ENCODE data around the gene FKBP5. TPM values are rescaled to one million over a fixed set of nuclear protein-coding genes. Genes with fewer than 3 reads are reported as not detected.
A peak's percentile ranks its signal among the peaks of the same experiment; 100 is the strongest.

The FKBP5 gene
- total and polyA plus RNA-seq, 3 donors from 2014 or later: 86.8 to 185 (median 156) TPM

GRCh38 chr6:35718911-35719381 lies 30.2 kb upstream of the FKBP5 start:
- Histone ChIP-seq H3K4me1 (peaks cover 63% of the 10 kb centered on the region), H3K27me3 (no peaks in the 10 kb centered on the region), H3K27ac (peak overlapping the region; percentile 61 to 97), H3K36me3 (ENCODE audit: low read depth, missing control alignments) (no peaks in the 10 kb centered on the region), H3K4me3 (no peak overlapping the region), H3K9me3 (no peaks in the 10 kb centered on the region)
- TF ChIP-seq POLR2A (IDR thresholded peaks at IDR 0.05): no peak
- TF ChIP-seq, protein P1, sequence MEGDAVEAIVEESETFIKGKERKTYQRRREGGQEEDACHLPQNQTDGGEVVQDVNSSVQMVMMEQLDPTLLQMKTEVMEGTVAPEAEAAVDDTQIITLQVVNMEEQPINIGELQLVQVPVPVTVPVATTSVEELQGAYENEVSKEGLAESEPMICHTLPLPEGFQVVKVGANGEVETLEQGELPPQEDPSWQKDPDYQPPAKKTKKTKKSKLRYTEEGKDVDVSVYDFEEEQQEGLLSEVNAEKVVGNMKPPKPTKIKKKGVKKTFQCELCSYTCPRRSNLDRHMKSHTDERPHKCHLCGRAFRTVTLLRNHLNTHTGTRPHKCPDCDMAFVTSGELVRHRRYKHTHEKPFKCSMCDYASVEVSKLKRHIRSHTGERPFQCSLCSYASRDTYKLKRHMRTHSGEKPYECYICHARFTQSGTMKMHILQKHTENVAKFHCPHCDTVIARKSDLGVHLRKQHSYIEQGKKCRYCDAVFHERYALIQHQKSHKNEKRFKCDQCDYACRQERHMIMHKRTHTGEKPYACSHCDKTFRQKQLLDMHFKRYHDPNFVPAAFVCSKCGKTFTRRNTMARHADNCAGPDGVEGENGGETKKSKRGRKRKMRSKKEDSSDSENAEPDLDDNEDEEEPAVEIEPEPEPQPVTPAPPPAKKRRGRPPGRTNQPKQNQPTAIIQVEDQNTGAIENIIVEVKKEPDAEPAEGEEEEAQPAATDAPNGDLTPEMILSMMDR (IDR thresholded peaks at IDR 0.05): no peak
- DNase-seq: peak; percentile 39
- 73 to 91% methylated on average over 2 of the region's 2 CpGs for WGBS, 2 donors
- intact Hi-C loops (cut with DNase I; ENCODE audit: low total_unique reads): no loop called here

- DNase-seq: no peak
- intact Hi-C loops (cut with DNase I; ENCODE audit: low total_unique reads): no loop called here
- H3K4me1 ChIP-seq: peaks cover 57% of the 10 kb centered on the region
These were observed 29.6 kb upstream of the FKBP5 start for GRCh38 chr6:35718375-35718736.

GRCh38 chr6:35717449-35718374 lies 29.0 kb upstream of the FKBP5 start:
- no peak for DNase-seq

More at GRCh38 chr6:35718375-35718736, 29.6 kb upstream of the FKBP5 start:
- 77 to 84% methylated on average over 4 of the region's 4 CpGs for WGBS, 2 donors
- Histone ChIP-seq H3K9me3 (no peaks in the 10 kb centered on the region), H3K4me3 (no peak overlapping the region), H3K36me3 (ENCODE audit: low read depth, missing control alignments) (no peaks in the 10 kb centered on the region), H3K27me3 (no peaks in the 10 kb centered on the region), H3K27ac (peak overlapping the region; percentile 61 to 97)
- TF ChIP-seq, protein P1 (IDR thresholded peaks at IDR 0.05): no peak
- no peak for TF ChIP-seq POLR2A (IDR thresholded peaks at IDR 0.05)

DNA sequence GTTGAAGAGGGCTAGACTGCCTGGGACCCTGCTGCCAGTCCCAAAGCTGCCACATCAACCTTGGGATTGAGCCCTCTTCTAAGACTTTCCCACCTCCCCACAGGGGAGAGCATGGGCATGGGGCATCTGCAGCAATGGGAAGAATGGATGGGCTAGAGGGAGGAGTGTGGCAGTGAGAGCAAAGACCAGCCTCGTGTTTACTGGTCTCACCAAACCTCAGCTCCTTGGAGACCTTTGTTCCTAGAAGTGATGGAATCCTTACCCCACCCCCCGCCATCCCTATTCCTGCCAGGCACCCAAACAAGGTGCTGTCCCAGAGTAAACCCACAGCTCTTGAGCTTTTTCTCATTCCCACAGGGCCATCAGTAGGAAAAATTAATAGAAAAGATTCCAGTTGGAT lies 28.1 kb upstream of the FKBP5 start:
- TF ChIP-seq, protein P1 (IDR thresholded peaks at IDR 0.05): no peak
- TF ChIP-seq POLR2A (IDR thresholded peaks at IDR 0.05): no peak
- H3K27ac ChIP-seq: no peak overlapping the region
- no peaks in the 10 kb centered on the region for H3K36me3 ChIP-seq (ENCODE audit: low read depth, missing control alignments)
- H3K4me3 ChIP-seq: no peak overlapping the region
- no peaks in the 10 kb centered on the region for H3K27me3 ChIP-seq
- no peak for DNase-seq
- WGBS, 2 donors: 81 to 83% methylated on average over 2 of the region's 2 CpGs
- H3K9me3 ChIP-seq: no peaks in the 10 kb centered on the region
- intact Hi-C loops (cut with DNase I; ENCODE audit: low total_unique reads): no loop called here
- peaks cover 44% of the 10 kb centered on the region for H3K4me1 ChIP-seq

More at GRCh38 chr6:35717449-35718374, 29.0 kb upstream of the FKBP5 start:
- H3K36me3 ChIP-seq (ENCODE audit: low read depth, missing control alignments): no peaks in the 10 kb centered on the region
- TF ChIP-seq, protein P1 (IDR thresholded peaks at IDR 0.05): no peak
- no peak for TF ChIP-seq POLR2A (IDR thresholded peaks at IDR 0.05)
- intact Hi-C loops (cut with DNase I; ENCODE audit: low total_unique reads): no loop called here
- WGBS, 2 donors: 72 to 87% methylated on average over 16 to 19 of the region's 19 CpGs
- H3K4me3 ChIP-seq: no peak overlapping the region
- H3K27ac ChIP-seq: peak overlapping the region; percentile 61 to 97
- no peaks in the 10 kb centered on the region for H3K27me3 ChIP-seq
- peaks cover 51% of the 10 kb centered on the region for H3K4me1 ChIP-seq
- H3K9me3 ChIP-seq: no peaks in the 10 kb centered on the region

Data from testis (tissue), 3 donors.